Measurements from ENCODE around the gene MAGEB16.

The MAGEB16 gene

GRCh38 chrX:35819241-35819640, 21.1 kb downstream of the MAGEB16 start:
- DNase-seq (ENCODE audit: low read depth) = no peak
- no peak for TF ChIP-seq CTCF (IDR thresholded peaks at IDR 0.05; ENCODE audit: low read length, missing control alignments)
- no peak overlapping the region for H3K4me3 ChIP-seq (replicated peaks; ENCODE audit: low read depth, low read length)

GRCh38 chrX:35826503-35826902, 28.4 kb downstream of the MAGEB16 start:
- no peak overlapping the region for H3K4me3 ChIP-seq (replicated peaks; ENCODE audit: low read depth, low read length)
- TF ChIP-seq CTCF (IDR thresholded peaks at IDR 0.05; ENCODE audit: low read length, missing control alignments) = no peak

GRCh38 chrX:35829501-35829900, 31.4 kb downstream of the MAGEB16 start:
- no peak for DNase-seq (ENCODE audit: low read depth)
- H3K4me3 ChIP-seq (replicated peaks; ENCODE audit: low read depth, low read length) = no peak overlapping the region
- TF ChIP-seq CTCF (IDR thresholded peaks at IDR 0.05; ENCODE audit: low read length, missing control alignments) = no peak

More at GRCh38 chrX:35826503-35826902, 28.4 kb downstream of the MAGEB16 start:
- DNase-seq (ENCODE audit: low read depth) = no peak

- no peak for DNase-seq (ENCODE audit: low read depth)
- no peak overlapping the region for H3K4me3 ChIP-seq (replicated peaks; ENCODE audit: low read depth, low read length)
- TF ChIP-seq CTCF (IDR thresholded peaks at IDR 0.05; ENCODE audit: low read length, missing control alignments) = no peak
Measured at GRCh38 chrX:35841872-35842271, 43.7 kb downstream of the MAGEB16 start.

GRCh38 chrX:35842674-35843073, 44.5 kb downstream of the MAGEB16 start:
- TF ChIP-seq CTCF (IDR thresholded peaks at IDR 0.05; ENCODE audit: low read length, missing control alignments) = no peak
- no peak for DNase-seq (ENCODE audit: low read depth)
- H3K4me3 ChIP-seq (replicated peaks; ENCODE audit: low read depth, low read length) = no peak overlapping the region

- TF ChIP-seq CTCF (IDR thresholded peaks at IDR 0.05; ENCODE audit: low read length, missing control alignments) = no peak
- no peak overlapping the region for H3K4me3 ChIP-seq (replicated peaks; ENCODE audit: low read depth, low read length)
- no peak for DNase-seq (ENCODE audit: low read depth)
Measured at GRCh38 chrX:35847736-35848135, 49.6 kb downstream of the MAGEB16 start.
